OCI-LY3 (cell line): Measurements from ENCODE around the gene WASHC4.

Experiments
- CTCF ChIP-seq: fragments of 200-600, 300-600 bp; sonication (generic); IDR thresholded peaks from 2 replicates; pipeline ENCODE4 v1.5.1; 2014; ENCODE audit warnings: antibody characterized with exemption, low read length, low read depth
- EZH2phosphoT487 ChIP-seq: fragments of 200-600 bp; shearing (Covaris generic); IDR thresholded peaks from 2 replicates; pipeline ENCODE4 v1.6.1; 2018; ENCODE audit warnings: antibody characterized with exemption, mixed run types, low read depth

DNA sequence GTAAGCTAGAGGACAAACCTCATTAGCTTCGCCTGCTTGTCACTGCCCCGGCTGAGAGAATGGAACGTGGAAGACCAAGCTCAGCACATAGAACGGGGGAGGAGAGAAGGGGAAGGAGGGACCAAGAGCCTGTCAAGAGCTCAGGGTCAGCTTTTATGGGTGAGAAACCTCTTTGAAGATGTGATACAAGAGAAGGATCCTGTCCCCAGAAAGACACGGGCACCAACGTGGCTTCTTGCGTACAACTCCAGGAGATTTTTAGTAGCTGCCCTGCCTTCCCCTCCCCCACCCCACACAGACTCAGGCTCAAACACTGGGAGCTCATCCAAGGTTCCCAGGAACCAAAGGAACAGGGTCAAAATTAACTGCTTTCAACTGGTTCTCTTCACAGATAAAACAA lies 93.8 kb downstream of the WASHC4 start:
- TF ChIP-seq CTCF: no peak
- no peak for TF ChIP-seq EZH2phosphoT487
